Fibroblast of skin of right quadriceps (primary cell): ENCODE measurements around the gene COA1.
"Not testable (repeated sequence)": the region's sequence is repeated elsewhere in the genome, so short reads cannot be mapped to it uniquely, and the experiment has no call there.

Experiments used
- DNase-seq: peaks from one replicate; pipeline ENCODE4 v3.0.0-alpha.2; 2013

COA1 gene

DNA sequence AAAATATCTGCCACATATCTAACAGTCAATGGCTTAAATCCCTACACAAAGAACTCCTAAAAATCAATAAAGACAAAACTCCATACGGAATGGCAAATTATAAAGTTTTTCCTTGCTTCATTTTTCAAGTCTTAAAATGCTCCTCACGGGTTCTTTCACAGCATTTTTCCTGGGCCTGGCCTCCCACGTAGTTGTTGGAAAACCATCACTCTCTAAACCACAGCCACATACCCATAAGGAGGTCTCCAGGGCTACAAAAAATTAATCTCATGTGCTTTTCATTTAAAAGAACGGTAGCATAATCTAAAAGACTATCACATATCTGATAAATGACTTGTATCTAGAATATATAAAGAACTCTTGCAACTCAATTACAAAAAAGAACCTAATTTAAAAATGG is 2.9 kb downstream of the COA1 start:
- DNase-seq = peak; percentile 63

DNA sequence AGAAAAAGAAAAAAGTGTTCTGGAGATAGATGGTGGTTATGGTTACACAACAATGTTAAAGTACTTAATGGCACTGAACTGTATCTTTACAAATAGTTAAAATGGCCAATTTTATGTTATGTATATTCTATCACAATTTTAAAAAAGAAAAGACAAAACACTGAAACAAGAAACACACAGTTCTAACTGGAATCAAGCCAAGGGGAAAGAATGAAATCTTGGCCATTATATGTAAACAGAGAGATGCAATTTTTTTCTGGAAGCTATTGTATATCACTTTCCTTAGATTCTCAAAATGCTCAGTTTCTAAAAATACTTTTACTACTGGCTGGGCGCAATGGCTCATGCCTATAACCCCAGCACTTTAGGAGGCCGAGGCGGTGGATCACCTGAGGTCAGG is 4.1 kb downstream of the COA1 start:
- no peak for DNase-seq

- DNase-seq = no peak
Observed at GRCh38 chr7:43723007-43723341, 6.3 kb downstream of the COA1 start.

DNA sequence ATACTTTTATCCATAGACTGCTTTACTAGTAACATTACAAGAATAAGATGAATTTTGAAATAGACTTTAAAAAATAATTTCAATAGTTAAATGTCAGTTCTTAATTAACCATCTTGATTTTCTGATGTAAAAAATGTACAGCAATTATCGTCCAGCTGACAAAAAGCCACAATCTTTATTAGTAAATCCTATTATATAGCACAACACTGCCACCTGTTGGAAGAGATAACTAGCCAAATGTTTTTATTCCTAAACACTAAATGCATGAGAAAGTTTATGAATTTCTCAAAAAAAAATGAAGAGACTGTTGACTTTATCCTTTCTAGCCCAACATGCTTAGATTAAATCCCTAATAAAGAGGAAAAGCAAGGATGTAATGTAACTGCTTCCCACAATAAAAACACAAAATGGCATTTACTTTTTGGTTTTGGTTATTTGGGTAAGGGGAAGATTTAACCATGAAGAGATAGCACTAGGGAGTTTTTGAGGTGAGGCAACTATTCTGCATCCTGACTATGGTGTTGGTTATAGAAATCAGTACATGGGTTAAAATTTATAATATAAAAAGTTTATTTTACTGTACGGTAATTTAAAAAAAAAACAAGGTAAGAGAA is 8.0 kb downstream of the COA1 start:
- peak; percentile 61 for DNase-seq

DNA sequence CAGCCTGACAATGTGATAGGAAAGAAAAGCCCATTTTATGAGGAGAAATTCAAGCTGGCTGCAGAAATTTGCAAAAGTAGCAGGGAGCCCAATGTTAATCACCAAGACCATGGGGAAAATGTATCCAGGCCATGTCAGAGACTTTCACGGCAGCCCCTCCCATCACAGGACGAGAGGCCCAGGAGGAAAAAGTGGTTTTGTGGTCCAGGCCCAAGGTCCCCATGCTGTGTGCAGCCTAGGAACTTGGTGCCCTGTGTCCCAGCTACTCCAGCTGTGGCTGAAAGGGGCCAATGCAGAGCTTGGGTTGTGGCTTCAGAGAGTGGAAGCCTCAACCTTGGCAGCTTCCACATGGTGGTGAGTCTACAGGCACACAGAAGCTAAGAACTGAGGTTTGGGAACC is 12.7 kb downstream of the COA1 start:
- no peak for DNase-seq

- DNase-seq = not testable (repeated sequence)
Observed at GRCh38 chr7:43715966-43716365, 13.4 kb downstream of the COA1 start.

GRCh38 chr7:43711503-43711902 is 17.8 kb downstream of the COA1 start:
- no peak for DNase-seq

DNA sequence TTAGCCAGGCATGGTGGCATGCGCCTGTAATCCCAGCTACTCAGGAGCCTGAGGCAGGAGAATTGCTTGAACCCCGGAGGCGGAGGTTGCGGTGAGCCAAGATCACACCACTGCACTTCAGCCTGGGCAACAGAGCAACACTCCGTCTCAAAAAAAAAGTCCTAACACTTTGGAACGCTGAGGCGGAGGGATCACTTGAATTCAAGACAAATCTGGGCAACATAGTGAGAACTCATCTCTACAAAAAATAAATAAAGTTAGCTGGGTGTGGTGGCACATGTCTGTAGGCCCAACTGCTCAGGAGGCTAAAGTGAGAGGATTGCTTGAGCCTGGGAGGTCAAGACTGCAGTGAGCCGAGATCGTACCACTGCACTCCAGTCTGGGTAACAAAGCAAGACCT is 21.3 kb downstream of the COA1 start:
- not testable (repeated sequence) for DNase-seq

GRCh38 chr7:43703573-43703972 is 25.8 kb downstream of the COA1 start:
- no peak for DNase-seq

DNA sequence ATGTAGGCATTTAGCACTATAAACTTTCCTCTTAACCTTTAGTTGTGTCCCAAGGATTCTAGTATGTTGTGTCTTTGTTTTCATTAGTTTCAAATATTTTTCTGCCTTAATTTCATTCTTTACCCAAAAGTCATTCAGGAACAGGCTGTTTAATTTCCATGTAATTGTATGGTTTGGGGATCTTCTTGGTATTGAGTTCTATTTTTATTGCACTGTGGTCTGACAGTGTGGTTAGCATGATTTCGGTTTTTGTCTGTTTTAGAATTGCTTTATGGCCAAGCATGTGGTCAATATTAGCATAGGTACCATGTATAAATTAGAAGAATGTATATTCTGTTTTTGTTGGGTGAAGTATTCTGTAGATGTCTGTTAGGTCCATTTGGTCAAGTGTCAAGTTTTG is 26.3 kb downstream of the COA1 start:
- DNase-seq = no peak

DNA sequence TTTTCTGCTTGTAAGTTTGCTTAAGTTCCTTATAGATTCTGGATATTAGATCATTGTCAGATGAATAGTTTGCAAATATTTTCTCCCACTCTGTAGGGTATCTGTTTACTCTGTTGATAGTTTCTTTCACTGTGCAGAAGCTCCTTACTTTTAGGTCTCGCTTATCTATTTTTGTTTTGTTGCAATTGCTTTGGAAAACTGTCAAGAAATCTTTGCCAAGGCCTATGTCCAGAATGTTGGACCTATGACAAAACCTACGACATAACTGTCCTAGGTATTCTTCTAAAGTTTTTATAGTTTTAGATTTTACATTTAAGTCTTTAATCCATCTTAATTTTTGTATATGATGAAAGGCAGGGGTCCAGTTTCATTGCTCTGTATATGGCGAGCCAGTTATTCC is 27.4 kb downstream of the COA1 start:
- DNase-seq = no peak

DNA sequence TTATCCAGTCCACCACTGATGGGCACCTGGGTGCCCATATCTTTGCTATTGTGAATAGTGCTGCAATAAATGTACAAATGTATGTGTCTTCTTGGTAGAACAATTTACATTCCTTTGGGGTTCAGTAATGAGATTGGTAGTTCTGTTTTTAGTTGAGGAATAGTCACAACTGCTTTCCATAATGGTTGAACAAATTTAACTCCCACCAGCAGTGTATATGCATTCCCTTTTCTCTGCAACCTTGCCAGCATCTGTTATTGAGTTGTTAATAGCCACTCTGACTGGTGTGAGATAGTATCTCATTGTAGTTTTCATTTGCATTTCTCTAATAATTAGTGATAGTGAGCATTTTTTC is 27.8 kb downstream of the COA1 start:
- DNase-seq = peak; percentile 27

DNA sequence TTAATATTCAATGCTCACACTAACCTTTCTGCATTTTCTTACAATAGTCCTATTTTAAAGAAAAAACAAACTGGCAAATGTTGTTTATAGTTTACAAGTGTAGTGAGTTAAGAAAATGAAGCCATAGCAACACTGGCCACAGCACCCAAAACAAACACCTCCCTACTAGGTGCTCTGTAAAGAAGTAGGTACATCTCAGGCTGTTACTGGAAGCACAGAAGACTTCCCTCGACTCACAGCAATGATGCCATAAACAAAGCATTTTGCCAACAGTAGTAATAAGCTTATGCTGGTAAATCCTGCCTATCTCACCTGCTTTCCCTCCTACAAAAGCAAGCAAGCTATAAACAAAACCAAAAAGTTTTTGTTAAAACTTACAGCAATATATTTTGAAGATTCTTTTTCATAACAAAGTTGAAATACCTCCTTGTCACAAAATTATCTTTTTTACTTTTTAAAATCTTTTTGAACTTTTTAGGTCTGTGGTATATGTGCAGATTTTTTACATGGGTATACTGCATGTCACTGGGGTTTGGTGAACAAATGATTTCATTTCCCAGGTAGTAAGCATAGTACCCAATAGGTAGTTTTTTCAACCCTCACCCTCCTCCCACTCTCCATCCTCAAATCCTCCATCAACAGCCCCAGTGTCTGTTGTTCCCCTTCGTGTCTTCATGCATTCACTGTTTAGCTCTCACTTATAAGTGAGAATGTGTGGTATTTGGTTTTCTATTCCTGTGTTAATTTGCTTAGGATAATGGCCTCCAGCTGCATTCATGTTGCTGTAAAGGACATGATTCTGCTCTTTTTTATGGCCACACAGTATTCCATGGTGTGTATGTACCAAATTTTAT is 28.4 kb downstream of the COA1 start:
- no peak for DNase-seq

DNA sequence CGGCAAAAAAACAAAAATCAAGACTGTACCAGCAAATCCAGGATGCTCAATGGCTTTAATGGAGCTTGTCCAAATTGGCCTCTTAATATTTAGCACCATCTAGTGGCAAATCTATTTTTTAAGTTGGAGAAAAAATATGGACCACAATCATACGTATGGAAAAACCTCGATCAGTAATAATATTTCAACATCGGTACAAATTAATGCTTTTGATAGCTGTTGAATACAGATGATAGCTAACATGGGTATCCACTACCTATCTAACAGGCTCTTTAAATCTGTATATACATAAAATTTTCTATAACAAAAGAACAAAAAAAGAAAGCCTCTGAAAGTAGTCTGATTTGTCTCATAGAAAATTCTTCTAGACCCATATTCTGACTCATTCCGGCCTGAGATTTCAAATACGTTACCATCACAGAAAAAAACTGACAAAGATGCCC is 29.2 kb downstream of the COA1 start:
- DNase-seq = peak; percentile 71

DNA sequence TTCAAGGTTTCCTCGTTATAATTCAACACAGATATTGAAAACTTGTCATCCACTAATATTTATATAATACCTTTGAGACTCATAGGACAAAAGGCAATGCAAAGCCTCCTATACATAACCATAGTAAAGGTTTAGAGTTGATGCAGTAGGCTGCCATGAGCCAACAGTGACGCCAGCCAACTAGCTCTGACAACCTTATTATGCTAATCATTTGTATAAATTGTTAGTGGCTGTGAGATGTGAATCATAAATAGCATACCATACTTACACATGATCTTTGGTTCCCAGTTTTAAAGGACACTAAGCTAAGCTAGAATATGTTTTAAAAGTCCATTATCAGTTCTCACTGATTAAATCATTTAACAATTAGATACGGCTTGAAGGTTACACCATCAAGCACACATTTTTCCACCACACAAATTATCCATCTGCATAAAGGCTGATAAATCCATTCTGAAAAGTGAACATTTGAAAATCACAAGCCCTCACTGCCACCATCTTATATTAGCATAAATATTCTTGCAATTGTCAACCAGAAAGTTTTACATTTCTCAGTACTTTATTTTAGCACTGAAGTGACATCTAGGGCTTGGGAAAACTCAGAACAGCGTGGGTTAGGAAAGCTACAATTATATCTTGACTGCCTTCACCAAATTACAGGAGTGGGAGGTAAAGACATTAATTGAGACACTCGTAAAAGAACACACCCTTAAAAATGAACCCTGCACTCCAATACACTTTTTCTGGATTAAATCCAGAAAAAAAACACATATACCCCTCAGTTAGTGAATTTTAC is 30.7 kb downstream of the COA1 start:
- DNase-seq = peak; percentile 50

DNA sequence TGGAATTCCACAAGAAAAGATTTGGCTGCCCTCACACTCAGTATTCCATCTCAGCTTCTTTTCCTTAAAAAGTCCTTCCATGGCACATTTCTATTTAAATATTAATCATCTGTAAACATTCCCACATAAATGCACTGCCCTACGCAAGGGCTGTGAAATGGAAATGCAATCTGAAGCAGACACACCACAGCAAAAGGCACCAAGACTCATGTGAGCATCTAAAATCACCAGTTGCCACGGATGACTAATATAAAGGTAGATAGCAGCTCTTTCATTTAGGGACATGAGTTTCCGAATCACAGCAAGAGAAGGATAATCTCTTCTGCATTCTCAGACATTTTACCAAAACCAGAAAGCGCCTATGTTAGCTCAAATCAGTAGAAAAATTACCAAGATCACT is 31.6 kb downstream of the COA1 start:
- no peak for DNase-seq

- no peak for DNase-seq
Observed at GRCh38 chr7:43695365-43695764, 34.0 kb downstream of the COA1 start.

GRCh38 chr7:43694399-43694748 is 34.9 kb downstream of the COA1 start:
- DNase-seq = peak; percentile 84

DNA sequence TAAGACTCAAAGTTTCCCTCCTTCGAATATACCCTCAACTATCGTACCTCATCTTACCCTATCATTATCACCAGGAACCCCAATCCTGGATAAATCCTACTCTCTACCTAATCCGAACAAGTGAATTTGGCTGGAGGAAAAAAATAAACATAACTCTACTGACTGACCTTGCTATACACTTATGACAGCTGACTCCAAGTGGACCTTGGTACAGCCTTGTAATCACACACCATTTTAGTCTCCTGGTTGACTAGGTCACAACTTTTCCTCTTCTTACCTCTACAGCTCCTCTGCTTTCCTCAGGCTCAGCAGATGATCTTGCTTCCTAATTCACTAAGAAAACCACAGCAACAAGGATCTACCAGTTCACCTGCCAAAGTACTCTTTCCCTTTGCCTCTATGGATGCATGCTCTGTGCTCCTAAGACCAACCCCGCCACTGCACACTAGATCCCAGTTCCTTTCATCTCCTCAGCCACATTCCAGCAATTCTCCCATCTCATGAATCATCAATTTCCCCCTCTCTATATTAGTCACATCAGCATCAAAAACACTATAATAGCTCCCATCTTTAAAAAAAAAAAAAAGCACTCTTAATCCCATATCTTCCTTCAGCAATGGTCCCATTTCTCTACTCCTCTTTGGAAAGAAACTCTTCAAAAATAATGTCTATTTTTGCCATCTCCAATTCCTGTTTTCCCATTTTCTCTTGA is 35.5 kb downstream of the COA1 start:
- DNase-seq = peak; percentile 90

DNA sequence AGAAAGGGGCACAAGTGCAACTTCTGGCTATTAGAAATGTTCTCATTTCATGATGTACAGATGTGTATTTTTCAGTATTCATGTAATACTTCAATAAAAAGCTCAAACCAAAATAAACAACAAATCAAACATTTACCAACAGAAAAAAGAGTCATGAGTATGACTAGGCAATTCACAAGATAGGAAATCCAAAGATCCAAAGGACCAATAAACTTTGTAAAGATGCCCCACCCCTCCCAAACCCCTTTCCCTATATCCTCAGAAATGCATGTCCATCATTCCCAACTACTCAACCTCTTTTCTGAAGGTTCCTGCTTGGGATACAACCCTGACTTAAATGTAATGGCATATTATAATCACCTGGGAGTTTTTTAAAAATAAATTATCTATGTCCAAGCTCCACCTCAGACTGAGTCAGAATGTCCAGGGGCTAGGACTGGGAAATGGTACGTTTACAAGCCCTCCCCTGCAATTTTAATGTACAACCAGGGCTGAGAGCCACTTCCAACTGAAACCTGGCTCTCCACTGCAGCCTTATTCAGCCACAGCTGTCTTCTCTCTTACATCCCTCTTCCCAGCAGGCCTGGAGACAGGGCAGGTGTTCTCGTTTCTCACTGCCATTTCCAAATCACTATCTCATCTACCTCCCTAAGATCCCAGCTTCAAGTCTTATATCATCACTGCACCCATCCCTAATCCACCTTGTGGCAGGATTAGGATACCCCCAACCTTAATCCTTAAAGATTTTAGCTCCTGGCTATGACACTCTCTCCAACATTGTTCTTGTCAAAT is 36.5 kb downstream of the COA1 start:
- no peak for DNase-seq

- DNase-seq = no peak
Observed at GRCh38 chr7:43691611-43692010, 37.7 kb downstream of the COA1 start.

GRCh38 chr7:43689115-43689514 is 40.2 kb downstream of the COA1 start:
- no peak for DNase-seq

DNA sequence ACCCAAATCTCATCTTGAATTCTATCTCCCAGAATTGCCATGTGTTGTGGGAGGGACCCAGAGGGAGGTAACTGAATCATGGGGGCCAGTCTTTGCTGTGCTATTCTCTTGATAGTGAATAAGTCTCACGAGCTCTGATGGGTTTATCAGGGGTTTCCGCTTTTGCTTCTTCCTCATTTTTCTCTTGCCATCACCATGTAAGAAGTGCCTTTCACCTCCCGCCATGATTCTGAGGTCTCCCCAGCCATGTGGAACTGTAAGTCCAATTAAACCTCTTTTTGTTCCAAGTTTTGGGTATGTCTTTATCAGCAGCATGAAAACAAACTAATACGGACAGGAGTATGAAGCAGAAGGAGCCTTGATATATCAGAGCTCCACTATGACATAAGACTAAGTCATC is 41.5 kb downstream of the COA1 start:
- not testable (repeated sequence) for DNase-seq
